Astrocyte (in vitro differentiated cells and primary cell): Measurements from ENCODE around the gene ARL15. TPM values are rescaled to one million over a fixed set of nuclear protein-coding genes. Genes with fewer than 3 reads are reported as not detected.

Experiments
- DNase-seq: peaks from one replicate; pipeline ENCODE4 v3.0.0-alpha.2; 2010; ENCODE audit warnings: low read depth
- FAIRE-seq: peaks from 2 replicates; lab custom pipeline; 2011; peaks lifted over from hg19 to GRCh38; lab: Jason Lieb, UNC
- H2AFZ ChIP-seq: 2 replicates; pipeline ENCODE4 v1.6.0; 2012; ENCODE audit warnings: low read depth, low read length, inconsistent platforms
- H3K27ac ChIP-seq: 2 replicates; pipeline ENCODE4 v1.5.1; 2011; ENCODE audit warnings: low read depth, low read length, inconsistent platforms
- H3K27me3 ChIP-seq: 2 replicates; pipeline ENCODE4 v1.6.0; 2011; ENCODE audit warnings: low read length, inconsistent platforms; ENCODE audit not compliant: insufficient read depth
- H3K36me3 ChIP-seq: 2 replicates; pipeline ENCODE4 v1.5.1; 2011; ENCODE audit warnings: low read length, inconsistent platforms; ENCODE audit not compliant: insufficient read depth
- H3K4me1 ChIP-seq: 2 replicates; pipeline ENCODE4 v1.5.1; 2011; ENCODE audit warnings: low read length, inconsistent platforms; ENCODE audit not compliant: insufficient read depth
- H3K4me2 ChIP-seq: 2 replicates; pipeline ENCODE4 v1.6.0; 2012; ENCODE audit warnings: low read length, inconsistent platforms
- H3K4me3 ChIP-seq: 2 replicates; pipeline ENCODE4 v1.5.1; 2011; ENCODE audit warnings: low read depth, mild to moderate bottlenecking, low read length, inconsistent platforms; ENCODE audit not compliant: insufficient read depth
- H3K79me2 ChIP-seq: 2 replicates; pipeline ENCODE4 v1.6.0; 2012; ENCODE audit warnings: mild to moderate bottlenecking, low read length, inconsistent platforms; ENCODE audit not compliant: insufficient read depth
- H3K9ac ChIP-seq: 2 replicates; pipeline ENCODE4 v1.6.0; 2012; ENCODE audit warnings: mild to moderate bottlenecking, low read length, inconsistent platforms
- H3K9me3 ChIP-seq: 2 replicates; pipeline ENCODE4 v1.5.1; 2012; ENCODE audit warnings: low read depth, mild to moderate bottlenecking, low read length, inconsistent platforms; ENCODE audit not compliant: insufficient read depth
- H4K20me1 ChIP-seq: 2 replicates; pipeline ENCODE4 v1.6.0; 2012; ENCODE audit warnings: low read length, inconsistent platforms; ENCODE audit not compliant: insufficient read depth
- H3K27ac Mint-ChIP-seq: one replicate; pipeline ENCODE4 v1.8.0; 2021; ENCODE audit warnings: mild to moderate bottlenecking, mixed read lengths; ENCODE audit not compliant: unreplicated experiment
- H3K27me3 Mint-ChIP-seq: one replicate; pipeline ENCODE4 v1.8.0; 2021; ENCODE audit warnings: low read depth, mixed read lengths; ENCODE audit not compliant: unreplicated experiment
- H3K36me3 Mint-ChIP-seq: one replicate; pipeline ENCODE4 v1.8.0; 2021; ENCODE audit warnings: low read depth, mixed read lengths; ENCODE audit not compliant: unreplicated experiment
- H3K4me1 Mint-ChIP-seq: one replicate; pipeline ENCODE4 v1.8.0; 2021; ENCODE audit warnings: low read depth, mixed read lengths; ENCODE audit not compliant: unreplicated experiment
- H3K4me3 Mint-ChIP-seq: one replicate; pipeline ENCODE4 v1.8.0; 2021; ENCODE audit warnings: mild to moderate bottlenecking, moderate library complexity, mixed read lengths; ENCODE audit not compliant: unreplicated experiment
- H3K9me3 Mint-ChIP-seq: one replicate; pipeline ENCODE4 v1.8.0; 2021; ENCODE audit warnings: mild to moderate bottlenecking, mixed read lengths; ENCODE audit not compliant: unreplicated experiment
- CTCF ChIP-seq: IDR thresholded peaks from 2 replicates; pipeline ENCODE4 v1.5.1; 2011; ENCODE audit warnings: low read depth, mild to moderate bottlenecking, inconsistent platforms, low read length, moderate library complexity; ENCODE audit not compliant: insufficient read depth
- EZH2 ChIP-seq: IDR thresholded peaks from 2 replicates; pipeline ENCODE4 v1.6.1; 2012; ENCODE audit warnings: mild to moderate bottlenecking, low read length, inconsistent platforms; ENCODE audit not compliant: insufficient read depth
- total RNA-seq: library from RNA; stranded (reverse); gene quantifications from 2 replicates; pipeline ENCODE4 v1.2.1, GENCODE V29; 2021

The ARL15 gene
- total RNA-seq, 1 donor from 2014 or later = 29.1 TPM

GRCh38 chr5:53917095-53917494, 393.3 kb downstream of the ARL15 start:
- H3K9ac ChIP-seq = no peak overlapping the region
- no peaks in the 10 kb centered on the region for H3K9me3 ChIP-seq
- no peak overlapping the region for H2AFZ ChIP-seq
- peak overlapping the region; percentile 8 for H3K4me2 ChIP-seq
- DNase-seq (peak; percentile 59), FAIRE-seq (peak; percentile 26)
- TF ChIP-seq CTCF (peak; percentile 33), EZH2 (no peak)
- H3K36me3 ChIP-seq = no peaks in the 10 kb centered on the region
- peaks cover 10% of the 10 kb centered on the region for H3K4me1 ChIP-seq
- no peaks in the 10 kb centered on the region for H3K27me3 Mint-ChIP-seq
- H3K79me2 ChIP-seq = no peaks in the 10 kb centered on the region
- no peak overlapping the region for H3K27ac Mint-ChIP-seq
- H4K20me1 ChIP-seq = no peaks in the 10 kb centered on the region
- no peaks in the 10 kb centered on the region for H3K36me3 Mint-ChIP-seq
- H3K4me1 Mint-ChIP-seq = peaks cover 8% of the 10 kb centered on the region
- no peaks in the 10 kb centered on the region for H3K27me3 ChIP-seq
- no peaks in the 10 kb centered on the region for H3K9me3 Mint-ChIP-seq
- H3K27ac ChIP-seq = no peak overlapping the region
- no peak overlapping the region for H3K4me3 ChIP-seq
- H3K4me3 Mint-ChIP-seq = no peak overlapping the region

- H3K4me1 Mint-ChIP-seq = peaks cover 8% of the 10 kb centered on the region
- H3K27ac Mint-ChIP-seq = no peak overlapping the region
- H3K36me3 Mint-ChIP-seq = no peaks in the 10 kb centered on the region
- H2AFZ ChIP-seq = no peak overlapping the region
- no peaks in the 10 kb centered on the region for H3K36me3 ChIP-seq
- no peak overlapping the region for H3K4me3 ChIP-seq
- no peaks in the 10 kb centered on the region for H4K20me1 ChIP-seq
- peaks cover 10% of the 10 kb centered on the region for H3K4me1 ChIP-seq
- no peak overlapping the region for H3K27ac ChIP-seq
- H3K9me3 Mint-ChIP-seq = no peaks in the 10 kb centered on the region
- no peak overlapping the region for H3K9ac ChIP-seq
- no peaks in the 10 kb centered on the region for H3K9me3 ChIP-seq
- no peaks in the 10 kb centered on the region for H3K79me2 ChIP-seq
- DNase-seq (no peak), FAIRE-seq (no peak)
- no peak for TF ChIP-seq CTCF
- no peak for TF ChIP-seq EZH2
- no peaks in the 10 kb centered on the region for H3K27me3 ChIP-seq
- no peaks in the 10 kb centered on the region for H3K27me3 Mint-ChIP-seq
- no peak overlapping the region for H3K4me3 Mint-ChIP-seq
- no peak overlapping the region for H3K4me2 ChIP-seq
Observed at GRCh38 chr5:53915120-53915519, 395.3 kb downstream of the ARL15 start.

GRCh38 chr5:53913941-53914340, 396.4 kb downstream of the ARL15 start:
- no peak for FAIRE-seq
- H3K36me3 Mint-ChIP-seq = no peaks in the 10 kb centered on the region
- H3K9ac ChIP-seq = no peak overlapping the region

More at GRCh38 chr5:53913941-53914340, 396.4 kb downstream of the ARL15 start:
- TF ChIP-seq CTCF = no peak
- TF ChIP-seq EZH2 = no peak
- Mint-ChIP-seq H3K4me1 (peaks cover 8% of the 10 kb centered on the region), H3K9me3 (no peaks in the 10 kb centered on the region), H3K4me3 (no peak overlapping the region), H3K27ac (no peak overlapping the region), H3K27me3 (no peaks in the 10 kb centered on the region)
- peaks cover 10% of the 10 kb centered on the region for H3K4me1 ChIP-seq
- no peaks in the 10 kb centered on the region for H3K27me3 ChIP-seq
- no peak for DNase-seq
- no peaks in the 10 kb centered on the region for H3K79me2 ChIP-seq
- H3K36me3 ChIP-seq = no peaks in the 10 kb centered on the region
- no peak overlapping the region for H3K4me2 ChIP-seq
- no peaks in the 10 kb centered on the region for H4K20me1 ChIP-seq
- H2AFZ ChIP-seq = no peak overlapping the region
- no peaks in the 10 kb centered on the region for H3K9me3 ChIP-seq
- no peak overlapping the region for H3K4me3 ChIP-seq
- H3K27ac ChIP-seq = no peak overlapping the region
